Measurements from ENCODE around the gene RGS3. TPM values are rescaled to one million over a fixed set of nuclear protein-coding genes. Genes with fewer than 3 reads are reported as not detected.
A peak's percentile ranks its signal among the peaks of the same experiment; 100 is the strongest.

The RGS3 gene
- total and polyA plus RNA-seq, 2 of the 13 experiments (the other 11 are each of a cell fraction or from before 2014, with no cell fraction given), result 17.1 to 28.8 TPM

DNA sequence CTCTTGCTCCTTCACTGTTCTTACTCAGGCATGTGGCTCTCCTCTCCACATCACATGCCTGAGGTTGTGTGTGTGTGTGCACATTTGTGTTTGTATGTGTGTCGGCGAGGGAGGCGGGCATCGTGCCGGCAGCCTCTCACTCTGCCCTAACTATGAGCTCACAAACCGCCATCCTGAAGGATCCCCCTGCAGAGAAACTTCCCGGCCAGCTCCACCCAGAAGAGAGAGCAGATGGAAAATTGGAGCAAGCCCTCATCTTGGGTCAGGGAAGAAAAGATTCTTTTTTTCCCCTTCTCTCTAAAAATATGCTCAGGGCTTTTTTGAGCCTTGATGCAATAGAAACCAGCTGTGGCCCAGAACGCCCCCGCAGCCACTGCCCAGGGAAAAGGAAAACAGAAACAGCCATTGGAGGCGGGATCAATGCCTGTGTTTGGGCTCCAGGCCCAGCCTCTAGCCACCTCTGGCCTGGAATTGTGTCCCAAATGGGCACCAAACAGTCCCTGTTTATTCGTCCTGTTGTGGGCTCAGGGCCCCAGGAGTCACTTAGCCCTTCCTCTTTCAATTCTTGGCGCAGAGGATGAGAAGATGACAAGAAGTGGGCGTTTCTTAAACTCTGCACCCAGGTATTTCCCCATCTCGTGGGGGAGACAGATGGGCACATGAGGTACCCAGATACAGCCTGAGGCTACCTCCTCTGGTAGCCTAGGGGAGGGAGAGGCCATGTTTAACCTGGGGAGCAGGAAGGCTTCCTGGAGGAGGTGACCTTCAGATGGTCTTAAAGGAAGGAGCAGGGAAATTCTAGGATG lies 151.5 kb downstream of the RGS3 start (continued):
- TF ChIP-seq, protein P1, sequence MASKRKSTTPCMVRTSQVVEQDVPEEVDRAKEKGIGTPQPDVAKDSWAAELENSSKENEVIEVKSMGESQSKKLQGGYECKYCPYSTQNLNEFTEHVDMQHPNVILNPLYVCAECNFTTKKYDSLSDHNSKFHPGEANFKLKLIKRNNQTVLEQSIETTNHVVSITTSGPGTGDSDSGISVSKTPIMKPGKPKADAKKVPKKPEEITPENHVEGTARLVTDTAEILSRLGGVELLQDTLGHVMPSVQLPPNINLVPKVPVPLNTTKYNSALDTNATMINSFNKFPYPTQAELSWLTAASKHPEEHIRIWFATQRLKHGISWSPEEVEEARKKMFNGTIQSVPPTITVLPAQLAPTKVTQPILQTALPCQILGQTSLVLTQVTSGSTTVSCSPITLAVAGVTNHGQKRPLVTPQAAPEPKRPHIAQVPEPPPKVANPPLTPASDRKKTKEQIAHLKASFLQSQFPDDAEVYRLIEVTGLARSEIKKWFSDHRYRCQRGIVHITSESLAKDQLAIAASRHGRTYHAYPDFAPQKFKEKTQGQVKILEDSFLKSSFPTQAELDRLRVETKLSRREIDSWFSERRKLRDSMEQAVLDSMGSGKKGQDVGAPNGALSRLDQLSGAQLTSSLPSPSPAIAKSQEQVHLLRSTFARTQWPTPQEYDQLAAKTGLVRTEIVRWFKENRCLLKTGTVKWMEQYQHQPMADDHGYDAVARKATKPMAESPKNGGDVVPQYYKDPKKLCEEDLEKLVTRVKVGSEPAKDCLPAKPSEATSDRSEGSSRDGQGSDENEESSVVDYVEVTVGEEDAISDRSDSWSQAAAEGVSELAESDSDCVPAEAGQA (IDR thresholded peaks at IDR 0.05; ENCODE audit: low read depth), result no peak
- TF ChIP-seq, protein P1 (CRISPR knock-in tag; IDR thresholded peaks at IDR 0.05; ENCODE audit: borderline replicate concordance), result no peak
- TF ChIP-seq ZNF549 (CRISPR knock-in tag; IDR thresholded peaks at IDR 0.05), result no peak
- TF ChIP-seq, protein P2, sequence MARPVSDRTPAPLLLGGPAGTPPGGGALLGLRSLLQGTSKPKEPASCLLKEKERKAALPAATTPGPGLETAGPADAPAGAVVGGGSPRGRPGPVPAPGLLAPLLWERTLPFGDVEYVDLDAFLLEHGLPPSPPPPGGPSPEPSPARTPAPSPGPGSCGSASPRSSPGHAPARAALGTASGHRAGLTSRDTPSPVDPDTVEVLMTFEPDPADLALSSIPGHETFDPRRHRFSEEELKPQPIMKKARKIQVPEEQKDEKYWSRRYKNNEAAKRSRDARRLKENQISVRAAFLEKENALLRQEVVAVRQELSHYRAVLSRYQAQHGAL (CRISPR knock-in tag; IDR thresholded peaks at IDR 0.05; ENCODE audit: not compliant biosample characterization), result no peak
- no peak for TF ChIP-seq MAFG (CRISPR knock-in tag; IDR thresholded peaks at IDR 0.05)
- TF ChIP-seq, protein P3, sequence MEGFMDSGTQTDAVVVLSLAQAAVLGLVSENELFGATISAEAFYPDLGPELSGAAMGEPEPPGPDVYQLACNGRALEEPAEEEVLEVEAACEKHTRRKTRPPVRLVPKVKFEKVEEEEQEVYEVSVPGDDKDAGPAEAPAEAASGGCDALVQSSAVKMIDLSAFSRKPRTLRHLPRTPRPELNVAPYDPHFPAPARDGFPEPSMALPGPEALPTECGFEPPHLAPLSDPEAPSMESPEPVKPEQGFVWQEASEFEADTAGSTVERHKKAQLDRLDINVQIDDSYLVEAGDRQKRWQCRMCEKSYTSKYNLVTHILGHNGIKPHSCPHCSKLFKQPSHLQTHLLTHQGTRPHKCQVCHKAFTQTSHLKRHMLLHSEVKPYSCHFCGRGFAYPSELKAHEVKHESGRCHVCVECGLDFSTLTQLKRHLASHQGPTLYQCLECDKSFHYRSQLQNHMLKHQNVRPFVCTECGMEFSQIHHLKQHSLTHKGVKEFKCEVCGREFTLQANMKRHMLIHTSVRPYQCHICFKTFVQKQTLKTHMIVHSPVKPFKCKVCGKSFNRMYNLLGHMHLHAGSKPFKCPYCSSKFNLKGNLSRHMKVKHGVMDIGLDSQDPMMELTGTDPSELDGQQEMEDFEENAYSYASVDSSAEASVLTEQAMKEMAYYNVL (CRISPR knock-in tag; IDR thresholded peaks at IDR 0.05; ENCODE audit: borderline replicate concordance), result no peak
- TF ChIP-seq ATF1 (CRISPR knock-in tag; IDR thresholded peaks at IDR 0.05), result no peak
- TF ChIP-seq SAP130 (CRISPR knock-in tag; IDR thresholded peaks at IDR 0.05; ENCODE audit: low read depth), result peak; percentile 31; the same call in 1 of the 2 replicates
- TF ChIP-seq, protein P4, sequence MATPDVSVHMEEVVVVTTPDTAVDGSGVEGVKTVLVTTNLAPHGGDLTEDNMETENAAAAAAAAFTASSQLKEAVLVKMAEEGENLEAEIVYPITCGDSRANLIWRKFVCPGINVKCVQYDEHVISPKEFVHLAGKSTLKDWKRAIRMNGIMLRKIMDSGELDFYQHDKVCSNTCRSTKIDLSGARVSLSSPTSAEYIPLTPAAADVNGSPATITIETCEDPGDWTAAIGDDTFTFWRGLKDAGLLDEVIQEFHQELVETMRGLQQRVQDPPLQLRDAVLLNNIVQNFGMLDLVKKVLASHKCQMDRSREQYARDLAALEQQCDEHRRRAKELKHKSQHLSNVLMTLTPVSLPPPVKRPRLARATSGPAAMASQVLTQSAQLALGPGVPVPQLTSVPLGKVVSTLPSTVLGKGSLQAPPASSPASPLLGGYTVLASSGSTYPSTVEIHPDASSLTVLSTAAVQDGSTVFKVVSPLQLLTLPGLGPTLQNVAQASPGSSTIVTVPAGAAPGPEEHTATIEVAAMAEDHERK (CRISPR knock-in tag; IDR thresholded peaks at IDR 0.05; ENCODE audit: low read depth), result no peak
- no peak for TF ChIP-seq ZFAT (CRISPR knock-in tag; conservative IDR thresholded peaks at IDR 0.05)
- TF ChIP-seq, protein P5, sequence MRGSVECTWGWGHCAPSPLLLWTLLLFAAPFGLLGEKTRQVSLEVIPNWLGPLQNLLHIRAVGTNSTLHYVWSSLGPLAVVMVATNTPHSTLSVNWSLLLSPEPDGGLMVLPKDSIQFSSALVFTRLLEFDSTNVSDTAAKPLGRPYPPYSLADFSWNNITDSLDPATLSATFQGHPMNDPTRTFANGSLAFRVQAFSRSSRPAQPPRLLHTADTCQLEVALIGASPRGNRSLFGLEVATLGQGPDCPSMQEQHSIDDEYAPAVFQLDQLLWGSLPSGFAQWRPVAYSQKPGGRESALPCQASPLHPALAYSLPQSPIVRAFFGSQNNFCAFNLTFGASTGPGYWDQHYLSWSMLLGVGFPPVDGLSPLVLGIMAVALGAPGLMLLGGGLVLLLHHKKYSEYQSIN (CRISPR knock-in tag; IDR thresholded peaks at IDR 0.05; ENCODE audit: borderline replicate concordance), result no peak
- no peak for TF ChIP-seq HOXD1 (CRISPR knock-in tag; IDR thresholded peaks at IDR 0.05)
- TF ChIP-seq, protein P6, sequence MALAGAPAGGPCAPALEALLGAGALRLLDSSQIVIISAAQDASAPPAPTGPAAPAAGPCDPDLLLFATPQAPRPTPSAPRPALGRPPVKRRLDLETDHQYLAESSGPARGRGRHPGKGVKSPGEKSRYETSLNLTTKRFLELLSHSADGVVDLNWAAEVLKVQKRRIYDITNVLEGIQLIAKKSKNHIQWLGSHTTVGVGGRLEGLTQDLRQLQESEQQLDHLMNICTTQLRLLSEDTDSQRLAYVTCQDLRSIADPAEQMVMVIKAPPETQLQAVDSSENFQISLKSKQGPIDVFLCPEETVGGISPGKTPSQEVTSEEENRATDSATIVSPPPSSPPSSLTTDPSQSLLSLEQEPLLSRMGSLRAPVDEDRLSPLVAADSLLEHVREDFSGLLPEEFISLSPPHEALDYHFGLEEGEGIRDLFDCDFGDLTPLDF (CRISPR knock-in tag; IDR thresholded peaks at IDR 0.05), result no peak
- TF ChIP-seq, protein P7, sequence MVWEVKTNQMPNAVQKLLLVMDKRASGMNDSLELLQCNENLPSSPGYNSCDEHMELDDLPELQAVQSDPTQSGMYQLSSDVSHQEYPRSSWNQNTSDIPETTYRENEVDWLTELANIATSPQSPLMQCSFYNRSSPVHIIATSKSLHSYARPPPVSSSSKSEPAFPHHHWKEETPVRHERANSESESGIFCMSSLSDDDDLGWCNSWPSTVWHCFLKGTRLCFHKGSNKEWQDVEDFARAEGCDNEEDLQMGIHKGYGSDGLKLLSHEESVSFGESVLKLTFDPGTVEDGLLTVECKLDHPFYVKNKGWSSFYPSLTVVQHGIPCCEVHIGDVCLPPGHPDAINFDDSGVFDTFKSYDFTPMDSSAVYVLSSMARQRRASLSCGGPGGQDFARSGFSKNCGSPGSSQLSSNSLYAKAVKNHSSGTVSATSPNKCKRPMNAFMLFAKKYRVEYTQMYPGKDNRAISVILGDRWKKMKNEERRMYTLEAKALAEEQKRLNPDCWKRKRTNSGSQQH (CRISPR knock-in tag; IDR thresholded peaks at IDR 0.05; ENCODE audit: low read depth), result no peak
